Renal pelvis (tissue), 4 donors: ENCODE measurements around the gene TRMT10A. TPM values are rescaled to one million over a fixed set of nuclear protein-coding genes. Genes with fewer than 3 reads are reported as not detected.
"Not testable (repeated sequence)": the region's sequence is repeated elsewhere in the genome, so short reads cannot be mapped to it uniquely, and the experiment has no call there.

Experiments used
- DNase-seq: peaks from one replicate; pipeline ENCODE4 v3.0.0-alpha.2; 2013
- polyA plus RNA-seq, 3 donors: library from polyadenylated mRNA; unstranded; fragments of 120-200 nt; gene quantifications; one replicate each; pipeline ENCODE4 v1.2.1, GENCODE V29; 2013; ENCODE audit not compliant: insufficient read length in 3 of 3

TRMT10A gene
- polyA plus RNA-seq, 3 donors: 15.0 to 16.3 (median 15.9) TPM

- DNase-seq: no peak
Measured at GRCh38 chr4:99572527-99573240, 8.8 kb upstream of the TRMT10A start.

GRCh38 chr4:99571883-99572282, 8.0 kb upstream of the TRMT10A start:
- DNase-seq: no peak

GRCh38 chr4:99564921-99565320, 1.1 kb upstream of the TRMT10A start:
- no peak for DNase-seq

DNA sequence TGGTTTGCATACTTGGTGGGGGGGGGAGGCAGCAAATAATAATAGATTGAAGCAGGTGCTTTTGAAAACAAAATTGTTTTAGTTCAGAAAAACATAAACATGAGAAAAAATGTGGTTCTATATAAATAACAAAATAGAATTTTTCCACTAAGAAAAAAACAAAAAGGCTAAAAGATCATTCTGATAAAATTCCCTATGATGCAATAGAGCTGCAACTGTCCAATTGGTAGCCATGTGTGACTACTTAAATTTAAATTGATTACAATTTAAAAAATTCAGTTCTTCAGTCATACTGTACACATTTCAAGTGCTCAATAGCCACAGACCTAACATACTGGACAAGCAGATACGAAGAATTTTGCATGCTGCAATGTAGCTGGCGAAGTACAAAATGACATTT, 11.0 kb downstream of the TRMT10A start:
- no peak for DNase-seq

GRCh38 chr4:99540277-99540939, 23.4 kb downstream of the TRMT10A start:
- no peak for DNase-seq

- DNase-seq: no peak
Measured at GRCh38 chr4:99537674-99538073, 26.2 kb downstream of the TRMT10A start.

DNA sequence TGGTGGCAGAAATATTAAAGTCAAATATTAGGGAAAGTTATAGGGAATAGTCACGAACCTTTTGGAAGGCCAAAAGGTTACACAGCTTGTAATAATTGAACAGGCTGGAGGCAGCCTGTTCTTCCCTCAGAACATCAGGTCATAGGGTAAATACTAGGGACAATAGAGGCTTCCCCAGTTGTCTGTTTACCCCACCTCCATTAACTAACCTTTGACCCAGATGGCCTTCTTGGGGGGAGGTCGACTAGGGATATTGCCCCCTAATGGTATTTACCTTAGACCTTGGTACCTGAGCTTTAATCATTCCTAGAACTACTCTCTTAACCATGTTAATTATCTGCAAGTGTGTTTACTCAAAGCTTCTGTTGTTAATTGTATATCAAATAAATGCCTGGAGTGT, 27.0 kb downstream of the TRMT10A start:
- no peak for DNase-seq

DNA sequence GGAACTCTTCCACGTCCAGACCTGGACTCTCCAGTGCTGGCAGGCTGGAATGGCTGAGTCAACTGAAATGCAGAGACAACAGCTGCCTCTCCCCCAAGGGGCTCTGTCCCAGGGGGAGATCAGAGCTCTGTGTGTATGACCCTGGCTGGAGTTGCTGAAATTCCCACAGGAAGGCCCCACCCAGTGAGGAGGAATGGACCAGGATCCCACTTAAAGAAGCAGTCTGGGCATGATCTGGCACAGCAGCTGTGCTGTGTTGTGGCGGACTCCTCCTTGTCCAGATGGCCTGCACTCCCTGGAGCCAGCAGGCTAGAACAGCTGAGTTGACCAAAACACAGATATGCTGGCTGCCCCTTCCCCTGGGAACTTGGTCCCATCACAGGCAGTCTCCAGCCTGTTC, 27.6 kb downstream of the TRMT10A start:
- DNase-seq: no peak

DNA sequence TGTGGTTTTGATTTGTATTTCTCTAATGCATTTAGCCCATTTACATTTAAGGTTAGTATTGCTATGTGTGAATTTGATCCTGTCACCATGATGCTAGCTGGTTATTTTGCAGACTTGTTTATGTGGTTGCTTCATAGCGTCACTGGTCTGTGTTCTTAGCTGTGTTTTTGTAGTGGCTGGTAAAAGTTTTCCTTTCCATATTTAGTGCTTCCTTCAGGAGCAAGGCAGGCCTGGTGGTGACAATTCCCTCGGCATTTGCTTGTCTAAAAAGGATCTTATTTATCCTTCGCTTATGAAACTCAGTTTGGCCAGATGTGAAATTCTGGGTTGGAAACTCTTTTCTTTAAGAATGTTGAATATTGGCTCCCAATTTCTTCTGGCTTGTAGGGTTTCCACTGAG, 29.1 kb downstream of the TRMT10A start:
- DNase-seq: not testable (repeated sequence)

GRCh38 chr4:99529956-99530355, 33.9 kb downstream of the TRMT10A start:
- DNase-seq: no peak

DNA sequence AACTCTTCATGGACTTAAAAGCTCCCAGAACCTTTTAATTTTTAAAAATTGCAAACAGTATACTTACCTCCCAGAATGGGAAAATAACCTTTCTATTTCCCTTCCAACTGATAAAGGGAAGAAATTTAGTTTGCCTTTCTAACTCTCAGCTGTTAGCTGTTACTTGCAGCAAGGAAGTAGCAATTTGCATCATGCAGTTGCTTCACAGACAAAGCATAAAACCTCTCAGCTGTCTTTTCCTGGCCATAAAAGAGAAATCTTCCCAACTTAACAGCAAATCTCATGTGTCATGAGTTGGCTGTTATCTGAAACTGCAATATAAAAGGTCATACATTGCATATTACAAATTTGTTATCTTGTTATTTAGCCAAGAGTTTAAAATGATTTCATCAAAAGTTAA, 34.6 kb downstream of the TRMT10A start:
- DNase-seq: no peak

DNA sequence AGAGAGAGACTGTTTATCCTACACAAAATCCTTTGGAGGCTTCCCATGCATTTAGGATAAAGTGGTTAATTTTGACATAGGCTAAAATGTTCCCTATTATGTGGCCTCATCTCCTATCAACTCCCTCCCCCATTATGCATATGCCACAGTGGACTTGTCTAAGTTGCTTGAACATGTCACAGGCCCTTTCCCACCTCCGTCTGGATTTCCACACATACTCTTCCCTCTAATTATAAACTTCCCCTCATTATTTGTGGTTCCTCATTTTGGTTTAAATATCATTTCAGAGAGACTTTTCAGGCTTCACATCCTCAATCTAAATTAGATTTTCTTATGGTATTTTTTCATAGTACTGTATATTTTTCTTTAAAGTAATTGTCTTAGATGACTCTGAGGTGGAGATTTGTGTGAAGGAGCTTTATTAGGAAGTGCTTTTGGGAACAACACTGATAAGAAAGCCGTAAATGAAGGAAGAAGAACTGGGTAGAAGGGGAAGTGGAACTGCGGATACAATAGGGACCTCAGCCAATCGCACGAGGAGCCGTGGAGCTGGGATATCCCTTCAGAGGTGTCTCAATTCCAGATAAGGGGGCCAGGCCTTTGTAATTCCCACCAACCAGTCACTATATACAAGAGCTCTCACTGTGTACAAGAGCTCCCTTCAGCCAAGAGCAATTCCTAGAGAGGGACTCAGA, 45.1 kb downstream of the TRMT10A start:
- no peak for DNase-seq

DNA sequence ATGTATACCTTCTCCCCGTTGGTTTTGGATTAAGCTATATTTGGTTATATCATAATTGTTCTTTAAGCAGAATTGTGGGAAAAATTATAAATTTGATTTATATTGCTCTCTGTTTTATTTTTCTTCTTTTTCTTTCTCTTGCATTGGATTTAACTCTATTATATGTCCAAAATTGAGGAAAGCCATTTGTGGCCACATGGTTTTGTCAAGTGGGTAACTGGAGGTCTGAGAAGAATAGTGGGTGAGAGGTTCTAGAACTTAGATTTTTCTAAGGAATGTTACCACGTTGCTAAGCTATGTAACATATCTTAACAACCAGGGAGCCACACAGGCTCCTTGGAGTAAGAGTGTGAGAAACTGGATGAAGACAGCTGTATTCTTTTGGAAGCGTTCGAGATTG, 53.1 kb downstream of the TRMT10A start, which contains the start of gene C4orf17:
TSS of gene C4orf17 (plus strand) at position 301 of the 400 bp plus-strand sequence. CDS start 2,061 bp downstream, outside the sequence.
- no peak for DNase-seq

- no peak for DNase-seq
Measured at GRCh38 chr4:99507762-99508161, 56.1 kb downstream of the TRMT10A start.

DNA sequence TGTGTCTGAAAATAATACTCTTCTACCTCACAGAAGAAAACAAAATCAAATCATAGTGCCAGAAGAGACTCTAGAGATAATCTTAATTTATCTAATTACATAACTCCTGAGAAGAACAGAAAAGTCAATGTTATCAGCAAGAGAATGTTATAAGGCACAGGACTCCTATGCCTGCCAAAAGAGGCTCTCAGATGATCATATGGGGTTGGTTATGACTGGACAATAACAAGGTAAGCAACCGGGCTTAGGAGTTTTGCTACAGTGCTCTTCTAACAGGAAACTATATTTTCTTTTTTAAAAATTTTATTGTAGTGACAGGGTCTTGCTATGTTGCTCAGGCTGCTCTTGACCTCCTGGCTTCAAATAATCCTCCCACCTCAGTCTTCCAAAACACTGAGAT, 56.5 kb downstream of the TRMT10A start:
- no peak for DNase-seq

DNA sequence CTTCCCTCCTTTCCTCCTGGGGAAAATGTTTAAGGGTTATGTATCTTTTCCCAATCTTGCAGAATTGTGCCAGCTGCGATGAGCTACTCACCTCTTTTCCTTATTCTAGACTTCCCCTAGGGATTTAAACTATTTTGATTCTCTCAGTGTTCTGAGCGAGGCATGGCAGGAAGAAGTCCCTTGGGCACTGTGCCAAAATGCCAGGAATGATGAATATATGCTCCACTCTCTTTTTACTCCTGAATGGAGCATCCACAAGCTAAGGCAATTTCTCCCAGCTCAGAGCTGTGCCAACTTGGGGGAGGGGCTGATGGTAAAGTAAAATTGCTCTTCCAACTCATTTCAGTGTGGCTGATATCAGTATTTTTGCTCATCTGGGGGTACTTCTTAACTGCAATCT, 57.1 kb downstream of the TRMT10A start:
- DNase-seq: no peak

DNA sequence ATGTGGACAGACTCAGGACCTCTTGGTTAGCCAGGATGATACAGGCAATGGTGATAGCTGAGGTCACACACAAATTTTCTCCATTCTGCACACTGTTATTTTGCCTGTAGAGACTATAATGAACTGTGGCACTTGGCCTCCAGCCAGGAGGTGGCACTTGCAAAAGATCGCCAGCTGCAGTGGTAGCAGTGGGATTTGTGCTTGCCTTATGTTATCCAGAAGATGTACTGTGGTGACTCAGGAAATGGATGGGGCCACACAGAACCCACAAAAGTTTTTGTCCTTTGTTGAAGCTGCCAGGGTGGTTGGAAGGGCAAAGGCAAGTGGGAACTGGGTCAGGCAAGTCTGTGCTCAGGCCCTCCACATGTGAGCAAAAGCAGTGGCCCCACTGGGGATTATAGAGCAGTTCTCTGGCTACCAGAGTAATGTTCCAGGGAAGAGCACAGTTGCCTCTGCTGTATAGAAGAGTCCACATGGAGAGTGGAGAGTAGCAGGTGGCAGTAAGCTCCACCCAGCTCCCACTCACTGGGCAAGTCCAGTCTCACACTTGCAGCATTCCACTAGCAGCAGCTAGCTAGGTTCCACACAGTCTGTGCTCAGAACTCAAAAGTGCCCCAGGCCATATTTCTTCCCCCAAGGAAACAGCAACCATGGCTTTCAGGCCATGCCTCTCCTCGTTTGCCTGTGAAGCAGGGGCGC, 58.9 kb downstream of the TRMT10A start:
- no peak for DNase-seq

Other genes starting within 250 kb of the TRMT10A start
- 10 to 100 TPM; 20.9 to 28.6 (median 26.1) TPM for gene ADH1B, start 242.6 kb downstream of the TRMT10A start, polyA plus RNA-seq
- 100 to 1,000 TPM; 121 to 139 (median 124) TPM for gene ADH1C, start 211.3 kb downstream of the TRMT10A start, polyA plus RNA-seq
- gene ADH7, start 128.7 kb downstream of the TRMT10A start, polyA plus RNA-seq: not detected
- under 1 TPM in 2 of 3 donors, not detected in 1; 0.14 to 0.19 TPM for gene C4orf17, start 53.0 kb downstream of the TRMT10A start, polyA plus RNA-seq
- 10 to 100 TPM in 2 of 3 donors, 1 to 10 TPM in 1; 9.7 to 14.3 (median 14.2) TPM for gene MTTP, start 10.8 kb upstream of the TRMT10A start, polyA plus RNA-seq
- gene C4orf54, start 93.8 kb upstream of the TRMT10A start, polyA plus RNA-seq: 1 to 10 TPM; 1.1 TPM